Measurements from ENCODE around the gene PPM1H.

DNA sequence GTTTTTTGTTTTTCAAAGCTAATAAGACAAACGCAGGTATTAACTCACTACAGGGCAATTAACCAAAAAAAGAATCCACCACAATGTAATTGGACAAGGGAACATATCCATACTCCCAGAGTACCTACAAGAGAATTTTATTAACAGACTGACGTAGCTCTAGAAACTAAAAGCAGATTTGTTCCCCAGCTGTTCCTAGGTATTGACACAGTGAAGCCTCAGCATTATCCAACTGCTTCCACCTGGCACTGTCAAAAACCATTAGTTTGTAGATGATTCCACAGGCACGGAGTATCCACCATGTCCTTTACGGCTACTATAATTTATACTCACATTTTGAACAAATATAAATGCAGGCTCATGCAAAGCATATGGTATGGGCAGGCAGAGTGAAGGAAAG is 22.3 kb downstream of the PPM1H start:
- TF ChIP-seq CTCF (IDR thresholded peaks at IDR 0.05) (no peak), POLR2A (IDR thresholded peaks at IDR 0.05) (no peak), POLR2AphosphoS5 (IDR thresholded peaks at IDR 0.05) (no peak), EP300 (IDR thresholded peaks at IDR 0.05) (no peak)

Measured in sigmoid colon (tissue), 4 donors.